Trophoblast cell (in vitro differentiated cells and primary cell): ENCODE data around the gene PTPRN2.

Experiments
- DNase-seq, 2 donors: peaks; one replicate each; pipeline ENCODE4 v3.0.0-alpha.2; 2016
- H2AFZ ChIP-seq: 2 replicates; pipeline ENCODE4 v1.6.1; 2013; ENCODE audit warnings: low read length, moderate library complexity, mild to moderate bottlenecking; ENCODE audit not compliant: insufficient read depth, poor library complexity
- H2AK5ac ChIP-seq: 2 replicates; pipeline ENCODE4 v1.6.1; 2013; ENCODE audit warnings: mild to moderate bottlenecking, low read length
- H2BK120ac ChIP-seq: 2 replicates; pipeline ENCODE4 v1.6.1; 2013; ENCODE audit warnings: low read length, mild to moderate bottlenecking, moderate library complexity; ENCODE audit not compliant: insufficient read depth, poor library complexity
- H2BK12ac ChIP-seq: 2 replicates; pipeline ENCODE4 v1.6.1; 2013; ENCODE audit warnings: mild to moderate bottlenecking, low read length, moderate library complexity
- H2BK5ac ChIP-seq: 2 replicates; pipeline ENCODE4 v1.6.1; 2013; ENCODE audit warnings: low read length, low read depth, moderate library complexity, mild to moderate bottlenecking; ENCODE audit not compliant: poor library complexity
- H3K14ac ChIP-seq: 2 replicates; pipeline ENCODE4 v1.6.1; 2013; ENCODE audit warnings: mild to moderate bottlenecking, low read length
- H3K18ac ChIP-seq: 2 replicates; pipeline ENCODE4 v1.6.1; 2013; ENCODE audit warnings: mild to moderate bottlenecking, low read length
- H3K23ac ChIP-seq: 2 replicates; pipeline ENCODE4 v1.6.1; 2013; ENCODE audit warnings: low read length
- H3K27ac ChIP-seq: 2 replicates; pipeline ENCODE4 v1.5.1; 2013; ENCODE audit warnings: low read depth, mild to moderate bottlenecking, inconsistent platforms, low read length, moderate library complexity
- H3K27me3 ChIP-seq: 2 replicates; pipeline ENCODE4 v1.6.1; 2013; ENCODE audit warnings: inconsistent platforms, mild to moderate bottlenecking, low read length, moderate library complexity; ENCODE audit not compliant: insufficient read depth
- H3K36me3 ChIP-seq, 2 experiments: 1 replicate in 1 of 2; 2 replicates in 1 of 2; pipeline ENCODE4 v1.6.1; 2013; ENCODE audit warnings: low read length in 2 of 2, mild to moderate bottlenecking in 2 of 2, moderate library complexity in 1 of 2; ENCODE audit not compliant: insufficient read depth in 2 of 2, control insufficient read depth in 1 of 2
- H3K4ac ChIP-seq: 2 replicates; pipeline ENCODE4 v1.6.1; 2013; ENCODE audit warnings: low read depth, mild to moderate bottlenecking, low read length, moderate library complexity
- H3K4me1 ChIP-seq, 2 experiments: 1 replicate in 1 of 2; 2 replicates in 1 of 2; pipeline ENCODE4 v1.6.1; 2013; ENCODE audit warnings: low read length in 2 of 2, mild to moderate bottlenecking in 2 of 2, moderate library complexity in 1 of 2; ENCODE audit not compliant: insufficient read depth in 2 of 2, control insufficient read depth in 1 of 2
- H3K4me2 ChIP-seq: 2 replicates; pipeline ENCODE4 v1.6.1; 2013; ENCODE audit warnings: inconsistent platforms, mild to moderate bottlenecking, low read length, moderate library complexity
- H3K4me3 ChIP-seq: 2 replicates; pipeline ENCODE4 v1.5.1; 2013; ENCODE audit warnings: mild to moderate bottlenecking, low read depth, low read length, inconsistent platforms
- H3K79me1 ChIP-seq: one replicate; pipeline ENCODE4 v1.6.1; 2013; ENCODE audit warnings: low read length
- H3K79me2 ChIP-seq: 2 replicates; pipeline ENCODE4 v1.6.1; 2013; ENCODE audit warnings: low read length, mild to moderate bottlenecking; ENCODE audit not compliant: control insufficient read depth, insufficient read depth, poor library complexity
- H3K9ac ChIP-seq: 2 replicates; pipeline ENCODE4 v1.6.1; 2013; ENCODE audit warnings: mild to moderate bottlenecking, low read length
- H3K9me3 ChIP-seq: 2 replicates; pipeline ENCODE4 v1.6.1; 2013; ENCODE audit warnings: low read depth, mild to moderate bottlenecking, control low read depth, inconsistent platforms, low read length; ENCODE audit not compliant: insufficient read depth
- H4K12ac ChIP-seq: 2 replicates; pipeline ENCODE4 v1.6.1; 2013; ENCODE audit warnings: low read depth, mild to moderate bottlenecking, low read length, moderate library complexity
- H4K8ac ChIP-seq: 2 replicates; pipeline ENCODE4 v1.6.1; 2013; ENCODE audit warnings: low read depth, mild to moderate bottlenecking, low read length, moderate library complexity
- H4K91ac ChIP-seq: one replicate; pipeline ENCODE4 v1.6.1; 2013; ENCODE audit warnings: low read depth, mild to moderate bottlenecking, low read length, moderate library complexity
- WGBS: extraction: QIAGEN DNeasy Blood & Tissue Kit; methylation state at CpG from one replicate; pipeline ENCODE4 v1.1.7; 2013; ENCODE audit warnings: missing lambda C conversion rate; ENCODE audit not compliant: insufficient read length, insufficient coverage; ENCODE audit errors: extremely low coverage; 5-methylcytosine and 5-hydroxymethylcytosine counted together

PTPRN2 gene

DNA sequence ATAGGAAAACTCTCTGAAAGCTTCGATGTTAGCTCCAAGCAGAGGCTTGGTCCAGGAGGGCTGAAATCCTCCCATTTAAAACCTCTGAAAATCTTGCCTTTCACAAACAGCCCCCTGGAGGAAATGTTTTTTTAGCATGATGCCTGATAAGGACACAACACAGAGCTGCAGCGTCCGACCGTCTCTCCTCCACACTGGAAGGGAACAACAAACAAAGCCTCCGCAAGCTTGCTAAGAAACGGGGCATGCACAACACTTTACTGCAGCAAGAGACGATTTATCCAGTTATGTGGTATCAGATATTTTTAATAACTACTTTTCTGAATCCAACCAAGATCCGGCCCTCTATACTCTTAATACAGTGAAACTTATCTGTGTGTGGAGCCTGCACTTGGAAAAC lies 182.3 kb downstream of the PTPRN2 start:
- H3K14ac ChIP-seq = no peak overlapping the region
- no peak overlapping the region for H2BK5ac ChIP-seq
- H3K4me3 ChIP-seq = no peak overlapping the region
- no peak overlapping the region for H4K91ac ChIP-seq
- no peaks in the 10 kb centered on the region for H3K36me3 ChIP-seq
- H3K9me3 ChIP-seq = peaks cover 7% of the 10 kb centered on the region
- no peak overlapping the region for H3K27ac ChIP-seq
- H3K4me1 ChIP-seq = no peaks in the 10 kb centered on the region
- no peak overlapping the region for H3K4ac ChIP-seq
- no peak overlapping the region for H2AK5ac ChIP-seq
- H2BK12ac ChIP-seq = no peak overlapping the region
- no peak overlapping the region for H4K12ac ChIP-seq
- H2AFZ ChIP-seq = no peak overlapping the region
- H3K79me1 ChIP-seq = no peaks in the 10 kb centered on the region
- WGBS = no CpG with 5 or more reads among the region's 8 CpGs
- H3K9ac ChIP-seq = no peak overlapping the region
- H3K23ac ChIP-seq = no peak overlapping the region
- no peaks in the 10 kb centered on the region for H3K79me2 ChIP-seq
- no peak for DNase-seq
- H3K4me2 ChIP-seq = no peak overlapping the region
- H2BK120ac ChIP-seq = no peak overlapping the region
- no peak overlapping the region for H3K18ac ChIP-seq
- no peaks in the 10 kb centered on the region for H3K27me3 ChIP-seq
- H4K8ac ChIP-seq = no peak overlapping the region

DNA sequence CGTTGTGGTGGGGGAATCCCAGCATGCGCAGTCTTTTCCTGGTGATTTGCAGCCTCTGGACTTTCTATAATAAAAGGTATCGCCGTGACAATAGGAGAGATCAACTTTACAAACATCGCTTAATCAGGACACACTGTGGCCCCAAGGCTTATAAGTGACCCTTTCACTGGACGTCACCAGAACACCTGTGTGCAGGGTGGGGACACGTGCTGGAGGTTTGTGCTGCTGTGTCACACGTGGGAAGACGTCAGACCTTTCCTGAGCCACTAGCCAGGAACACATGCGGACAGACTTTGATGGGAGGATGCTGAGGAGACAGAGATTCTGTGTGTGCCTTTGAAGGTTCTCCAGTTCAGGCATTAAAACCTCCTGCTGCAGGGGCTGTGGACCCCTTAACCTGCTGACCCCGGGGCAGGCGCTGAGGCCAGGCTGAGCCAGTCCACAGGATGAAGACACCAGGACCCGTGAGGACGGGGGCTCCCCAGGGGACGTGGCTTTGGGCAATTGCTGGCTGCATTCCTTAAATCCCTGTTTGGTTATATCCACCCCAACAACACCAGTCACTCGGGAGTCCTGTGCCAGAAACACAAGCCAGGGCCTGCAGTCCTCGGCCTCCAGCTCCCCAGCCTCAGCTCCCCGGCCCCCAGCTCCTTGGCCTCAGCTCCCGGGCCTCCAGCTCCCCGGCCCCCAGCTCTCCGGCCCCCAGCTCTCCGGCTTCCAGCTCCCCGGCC lies 183.4 kb downstream of the PTPRN2 start:
- H3K36me3 ChIP-seq = no peaks in the 10 kb centered on the region
- no peak overlapping the region for H3K23ac ChIP-seq
- H2AK5ac ChIP-seq = no peak overlapping the region
- no peak overlapping the region for H3K14ac ChIP-seq
- H3K9ac ChIP-seq = no peak overlapping the region
- H4K8ac ChIP-seq = no peak overlapping the region
- H2BK5ac ChIP-seq = no peak overlapping the region
- DNase-seq = no peak
- H2BK12ac ChIP-seq = no peak overlapping the region
- no peak overlapping the region for H3K4me2 ChIP-seq
- no peak overlapping the region for H2BK120ac ChIP-seq
- H3K18ac ChIP-seq = no peak overlapping the region
- no peaks in the 10 kb centered on the region for H3K27me3 ChIP-seq
- no peak overlapping the region for H4K91ac ChIP-seq
- no peak overlapping the region for H3K4ac ChIP-seq
- no peaks in the 10 kb centered on the region for H3K79me2 ChIP-seq
- H3K4me1 ChIP-seq = no peaks in the 10 kb centered on the region
- H3K79me1 ChIP-seq = no peaks in the 10 kb centered on the region
- no peak overlapping the region for H3K27ac ChIP-seq
- no peak overlapping the region for H4K12ac ChIP-seq
- H3K4me3 ChIP-seq = no peak overlapping the region
- H3K9me3 ChIP-seq = peaks cover 10% of the 10 kb centered on the region
- no CpG with 5 or more reads among the region's 23 CpGs for WGBS
- no peak overlapping the region for H2AFZ ChIP-seq

DNA sequence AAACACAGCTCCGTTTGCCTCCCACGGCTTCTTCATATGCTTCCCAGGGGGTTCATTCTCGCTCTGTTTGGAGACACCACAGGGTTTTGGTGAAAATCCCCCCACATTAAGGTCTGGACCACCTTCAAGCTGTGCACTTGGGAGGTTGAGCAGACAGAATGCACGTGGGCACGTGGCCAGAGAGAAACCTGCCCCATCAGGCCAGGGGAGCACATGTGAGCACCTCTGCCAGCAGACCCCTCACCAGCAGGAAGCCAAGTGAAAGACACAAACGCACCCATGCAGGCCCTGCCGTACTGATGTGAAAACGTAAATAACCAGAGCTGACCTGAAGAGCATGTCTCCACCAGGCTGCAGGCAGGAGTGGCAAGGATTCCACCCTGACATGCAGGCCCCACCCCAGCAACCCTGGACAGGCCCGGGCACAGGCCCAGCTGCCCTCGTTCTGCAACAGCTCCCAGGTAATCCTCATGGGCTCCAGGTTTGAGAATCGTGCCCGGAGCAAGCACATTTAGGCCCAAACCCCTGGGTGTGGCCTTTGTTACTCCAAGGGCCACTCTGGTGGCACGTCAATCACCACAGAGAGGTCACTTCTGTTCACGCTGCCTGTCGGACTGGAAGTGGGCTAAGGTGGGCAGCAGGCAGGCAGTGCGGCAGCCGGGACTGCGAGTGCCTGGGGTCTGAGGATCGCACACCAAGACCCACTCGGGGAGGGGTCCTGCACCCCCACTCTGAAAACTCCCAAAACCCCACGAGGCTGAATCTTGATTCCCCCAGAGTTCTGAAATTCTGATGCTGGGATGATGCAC lies 184.4 kb downstream of the PTPRN2 start:
- no peak overlapping the region for H4K8ac ChIP-seq
- no peak overlapping the region for H2BK12ac ChIP-seq
- H2BK5ac ChIP-seq = no peak overlapping the region
- H3K4me2 ChIP-seq = no peak overlapping the region
- no peaks in the 10 kb centered on the region for H3K79me1 ChIP-seq
- H3K4me1 ChIP-seq = no peaks in the 10 kb centered on the region
- no peak overlapping the region for H3K4ac ChIP-seq
- H3K27me3 ChIP-seq = no peaks in the 10 kb centered on the region
- H4K91ac ChIP-seq = no peak overlapping the region
- H3K36me3 ChIP-seq = no peaks in the 10 kb centered on the region
- DNase-seq = no peak
- no peak overlapping the region for H3K18ac ChIP-seq
- no peak overlapping the region for H2AFZ ChIP-seq
- H3K79me2 ChIP-seq = no peaks in the 10 kb centered on the region
- H3K9me3 ChIP-seq = peaks cover 10% of the 10 kb centered on the region
- no peak overlapping the region for H3K23ac ChIP-seq
- no peak overlapping the region for H3K4me3 ChIP-seq
- no CpG with 5 or more reads among the region's 21 CpGs for WGBS
- no peak overlapping the region for H2BK120ac ChIP-seq
- peak overlapping the region; percentile 21 for H3K9ac ChIP-seq
- H4K12ac ChIP-seq = no peak overlapping the region
- no peak overlapping the region for H3K27ac ChIP-seq
- no peak overlapping the region for H2AK5ac ChIP-seq
- no peak overlapping the region for H3K14ac ChIP-seq

DNA sequence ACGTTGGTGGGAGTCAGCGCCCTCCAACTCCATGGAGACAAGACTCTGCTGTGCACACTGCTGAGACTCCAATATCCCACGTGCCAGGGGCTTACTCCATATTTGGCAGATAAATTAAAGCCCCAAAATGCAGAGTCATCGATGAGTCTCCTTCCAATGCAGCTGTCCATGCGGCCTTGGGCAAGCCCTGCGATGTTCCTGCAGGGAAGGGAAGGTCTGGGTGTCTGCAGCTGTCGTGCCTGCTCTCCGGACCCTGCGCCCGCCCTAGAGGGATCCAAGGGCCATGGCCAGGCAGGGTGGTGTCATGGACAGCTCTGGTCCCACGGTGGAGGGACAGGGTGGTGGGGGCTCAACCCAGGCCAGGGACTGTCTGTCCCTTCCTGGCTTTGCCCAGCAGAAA lies 185.2 kb downstream of the PTPRN2 start:
- no CpG with 5 or more reads among the region's 11 CpGs for WGBS
- Histone ChIP-seq H2BK120ac (no peak overlapping the region), H3K4me3 (no peak overlapping the region), H3K27ac (no peak overlapping the region), H4K8ac (no peak overlapping the region), H4K91ac (no peak overlapping the region), H2AK5ac (no peak overlapping the region), H3K27me3 (no peaks in the 10 kb centered on the region), H3K23ac (no peak overlapping the region), H3K4ac (no peak overlapping the region), H3K9ac (no peak overlapping the region), H3K36me3 (no peaks in the 10 kb centered on the region), H3K4me1 (no peaks in the 10 kb centered on the region), H2BK5ac (no peak overlapping the region), H3K79me1 (no peaks in the 10 kb centered on the region), H4K12ac (no peak overlapping the region), H3K14ac (no peak overlapping the region), H2BK12ac (no peak overlapping the region), H3K18ac (no peak overlapping the region), H2AFZ (no peak overlapping the region), H3K79me2 (no peaks in the 10 kb centered on the region), H3K4me2 (no peak overlapping the region), H3K9me3 (peaks cover 10% of the 10 kb centered on the region)
- DNase-seq = no peak
